SHP77 (cell line): ENCODE data around the gene PANX2.
A peak's percentile ranks its signal among the peaks of the same experiment; 100 is the strongest.
"Not testable (repeated sequence)": the region's sequence is repeated elsewhere in the genome, so short reads cannot be mapped to it uniquely, and the experiment has no call there.

Experiments
- DNase-seq, 2 experiments: peaks; one replicate each; lab custom pipeline; 2025; lab: John Stamatoyannopoulos, UW

The PANX2 gene

GRCh38 chr22:50199251-50199721 is 28.8 kb downstream of the PANX2 start:
- DNase-seq = no peak

- DNase-seq = no peak
These were observed 29.4 kb downstream of the PANX2 start for GRCh38 chr22:50199829-50200460.

GRCh38 chr22:50200461-50201190 is 30.1 kb downstream of the PANX2 start, which contains the start of gene SELENOO:
SELENOO (plus strand) TSS chr22:50201011; CDS start chr22:50201037, 26 bp downstream.
- peak; percentile 79 to 91 for DNase-seq

GRCh38 chr22:50201191-50202129 is 30.9 kb downstream of the PANX2 start:
- no peak for DNase-seq

- DNase-seq = no peak
These were observed 31.7 kb downstream of the PANX2 start for GRCh38 chr22:50202130-50202666.

GRCh38 chr22:50203288-50203687 is 32.8 kb downstream of the PANX2 start:
- DNase-seq = no peak

GRCh38 chr22:50204571-50204970 is 34.0 kb downstream of the PANX2 start:
- no peak for DNase-seq

- DNase-seq = not testable (repeated sequence)
These were observed 34.5 kb downstream of the PANX2 start for GRCh38 chr22:50204998-50205397.

- no peak for DNase-seq
These were observed 35.4 kb downstream of the PANX2 start for GRCh38 chr22:50205781-50206569.

GRCh38 chr22:50206599-50206998 is 36.1 kb downstream of the PANX2 start:
- DNase-seq = peak; percentile 32 to 33

GRCh38 chr22:50207383-50208140 is 37.0 kb downstream of the PANX2 start:
- no peak for DNase-seq

GRCh38 chr22:50208430-50208938 is 38.0 kb downstream of the PANX2 start:
- DNase-seq = no peak

GRCh38 chr22:50208939-50209892 is 38.7 kb downstream of the PANX2 start:
- no peak for DNase-seq

- DNase-seq = peak; percentile 30 to 61
These were observed 39.4 kb downstream of the PANX2 start for GRCh38 chr22:50209893-50210292.

GRCh38 chr22:50210378-50211139 is 40.0 kb downstream of the PANX2 start:
- no peak for DNase-seq

GRCh38 chr22:50211147-50211546 is 40.6 kb downstream of the PANX2 start:
- DNase-seq = no peak

- no peak for DNase-seq
These were observed 42.7 kb downstream of the PANX2 start for GRCh38 chr22:50213263-50213662.
